Measurements from ENCODE around the gene RHBDL1. TPM values are rescaled to one million over a fixed set of nuclear protein-coding genes. Genes with fewer than 3 reads are reported as not detected.

RHBDL1 gene
- total and polyA plus RNA-seq, 10 of the 15 experiments (the other 5 are each of a cell fraction or from before 2014, with no cell fraction given), result 0.04 to 1.3 (median 0.65) TPM; not detected in 5

GRCh38 chr16:676913-677312 lies 1.4 kb downstream of the RHBDL1 start:
- WGBS (ENCODE audit: insufficient coverage, insufficient replicate concordance, low lambda C conversion rate, missing lambda C conversion rate), result 69% methylated on average over 23 of the region's 23 CpGs
- RAD21 ChIA-PET (ENCODE audit: unreplicated experiment), result no interaction called here
- Histone ChIP-seq H3K27ac (ENCODE audit: control insufficient read depth, insufficient read depth) (no peak overlapping the region), H4K20me1 (ENCODE audit: control insufficient read depth, insufficient read depth) (peaks cover 6% of the 10 kb centered on the region; the same call in 1 of the 2 replicates), H3K27me3 (replicated peaks in 1 of 2; ENCODE audit: control insufficient read depth in 2 of 2, insufficient read depth in 2 of 2, low read length in 1 of 2) (no peaks in the 10 kb centered on the region), H3K36me3 (ENCODE audit: control insufficient read depth in 2 of 2, insufficient read depth in 2 of 2, low read length in 1 of 2) (peaks cover 0 to 8% of the 10 kb centered on the region in 2 experiments; a peak in 2 of 4 replicates), H3K9ac (ENCODE audit: control insufficient read depth, insufficient read depth, low read length) (no peak overlapping the region), H3K79me2 (ENCODE audit: control insufficient read depth, insufficient read depth, low read length) (peaks cover 14% of the 10 kb centered on the region), H3K4me1 (ENCODE audit: control insufficient read depth, insufficient read depth, low read length) (peaks cover 7% of the 10 kb centered on the region), H3K9me3 (replicated peaks; ENCODE audit: control insufficient read depth, insufficient read depth, low read length) (no peaks in the 10 kb centered on the region), H3K4me2 (ENCODE audit: control insufficient read depth, insufficient read depth) (no peak overlapping the region), H2AFZ (ENCODE audit: control insufficient read depth, low read depth, low read length) (no peak overlapping the region), H3K4me3 (no peak overlapping the region)
- in situ Hi-C loops (cut with MboI), result no loop called here
- DNase-seq (ENCODE audit: low read depth, low spot score), result no peak
- SMC1A ChIA-PET (ENCODE audit: uncharacterized antibody, unreplicated experiment), result no interaction called here
- ATAC-seq, result no peak
- POLR2A ChIA-PET, result no interaction called here
- intact Hi-C loops (cut with micrococcal nuclease; ENCODE audit: unreplicated experiment), result no loop called here
- BruUV-seq (replicated peaks), result no TSS peak
- no peak for TF ChIP-seq FOXK2 (IDR thresholded peaks at IDR 0.05)
- no peak for TF ChIP-seq JUND (IDR thresholded peaks at IDR 0.05; ENCODE audit: low read depth, low read length)
- no peak for TF ChIP-seq EZH2 (IDR thresholded peaks at IDR 0.05; ENCODE audit: borderline replicate concordance, control insufficient read depth, low read depth, low read length)
- TF ChIP-seq SIX5 (IDR thresholded peaks at IDR 0.05; ENCODE audit: low read depth, low read length, severe bottlenecking), result no peak
- TF ChIP-seq SP1 (IDR thresholded peaks at IDR 0.05; ENCODE audit: low read depth, low read length), result no peak
- no peak for TF ChIP-seq FOXM1 (IDR thresholded peaks at IDR 0.05; ENCODE audit: low read depth, low read length)
- no peak for TF ChIP-seq PAX8 (IDR thresholded peaks at IDR 0.05)
- TF ChIP-seq ZNF24 (IDR thresholded peaks at IDR 0.05), result no peak
- CTCF ChIA-PET, result no interaction called here
- no peak for FAIRE-seq
